ENCODE data around the gene SORCS2.

SORCS2 gene

DNA sequence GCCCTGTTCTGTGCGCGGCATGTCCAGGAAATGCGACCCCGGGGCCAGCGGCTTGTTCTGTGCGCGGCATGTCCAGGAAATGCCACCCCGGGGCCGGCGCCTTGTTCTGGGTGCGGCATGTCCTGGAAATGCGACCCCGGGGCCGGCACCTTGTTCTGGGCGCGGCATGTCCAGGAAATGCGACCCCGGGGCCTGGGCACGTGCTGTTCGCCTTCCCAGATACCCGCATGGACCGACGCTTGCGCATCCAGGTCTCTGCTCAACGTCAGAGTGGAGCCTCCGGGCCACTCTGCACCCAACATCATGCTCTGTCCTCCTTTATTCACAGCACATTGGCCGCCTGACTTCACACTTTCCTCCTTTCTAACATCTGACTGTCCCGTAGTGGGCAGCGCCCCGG, 318.2 kb downstream of the SORCS2 start:
- POLR2A ChIA-PET, result no interaction called here
- TF ChIP-seq, protein P1, sequence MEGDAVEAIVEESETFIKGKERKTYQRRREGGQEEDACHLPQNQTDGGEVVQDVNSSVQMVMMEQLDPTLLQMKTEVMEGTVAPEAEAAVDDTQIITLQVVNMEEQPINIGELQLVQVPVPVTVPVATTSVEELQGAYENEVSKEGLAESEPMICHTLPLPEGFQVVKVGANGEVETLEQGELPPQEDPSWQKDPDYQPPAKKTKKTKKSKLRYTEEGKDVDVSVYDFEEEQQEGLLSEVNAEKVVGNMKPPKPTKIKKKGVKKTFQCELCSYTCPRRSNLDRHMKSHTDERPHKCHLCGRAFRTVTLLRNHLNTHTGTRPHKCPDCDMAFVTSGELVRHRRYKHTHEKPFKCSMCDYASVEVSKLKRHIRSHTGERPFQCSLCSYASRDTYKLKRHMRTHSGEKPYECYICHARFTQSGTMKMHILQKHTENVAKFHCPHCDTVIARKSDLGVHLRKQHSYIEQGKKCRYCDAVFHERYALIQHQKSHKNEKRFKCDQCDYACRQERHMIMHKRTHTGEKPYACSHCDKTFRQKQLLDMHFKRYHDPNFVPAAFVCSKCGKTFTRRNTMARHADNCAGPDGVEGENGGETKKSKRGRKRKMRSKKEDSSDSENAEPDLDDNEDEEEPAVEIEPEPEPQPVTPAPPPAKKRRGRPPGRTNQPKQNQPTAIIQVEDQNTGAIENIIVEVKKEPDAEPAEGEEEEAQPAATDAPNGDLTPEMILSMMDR (IDR thresholded peaks at IDR 0.05; ENCODE audit: control extremely low read depth, extremely low read depth, low read depth, missing control alignments), result no peak
- no peak for DNase-seq (ENCODE audit: extremely low spot score)
- CTCF ChIA-PET, result no interaction called here

DNA sequence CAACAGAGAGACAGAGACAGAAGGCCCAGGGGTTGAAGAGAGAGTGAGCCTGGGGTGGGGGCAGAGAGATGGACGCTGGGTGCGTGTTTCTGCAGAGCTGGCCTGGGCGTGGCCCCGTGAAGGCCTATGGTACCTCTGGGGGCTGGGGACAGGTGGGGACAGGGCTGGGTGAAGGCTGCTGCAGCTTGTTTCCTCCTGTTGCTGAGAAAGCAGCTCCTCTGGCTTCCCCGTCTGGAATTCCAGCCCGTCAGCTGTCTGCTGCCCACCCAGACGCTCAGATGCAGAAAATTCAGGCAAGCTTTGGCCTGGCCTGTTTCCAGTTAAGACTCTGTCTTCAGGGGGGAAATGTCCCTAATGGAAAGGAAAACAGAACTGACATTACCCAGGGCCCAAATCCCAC, 319.2 kb downstream of the SORCS2 start:
- TF ChIP-seq, protein P1 (IDR thresholded peaks at IDR 0.05; ENCODE audit: control extremely low read depth, extremely low read depth, low read depth, missing control alignments), result no peak

DNA sequence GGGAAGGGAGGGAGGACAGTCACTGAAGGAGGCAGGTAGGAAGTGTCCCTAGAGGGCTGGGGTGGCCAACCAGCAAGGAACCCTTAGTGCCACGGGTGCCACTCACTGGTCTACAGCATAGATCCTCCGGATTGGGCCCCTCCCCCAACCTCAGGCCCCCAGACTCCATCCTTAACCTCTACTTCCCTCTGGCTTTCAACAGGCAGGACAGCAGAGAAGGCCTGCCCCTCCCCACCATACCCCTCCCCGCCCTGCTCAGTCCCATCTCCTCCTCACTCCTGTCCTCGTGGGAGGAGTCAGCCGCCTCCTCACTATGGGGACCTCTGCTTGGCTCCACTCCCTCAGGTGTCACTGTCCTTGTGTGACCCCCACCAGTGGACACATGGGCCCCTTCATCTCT, 320.1 kb downstream of the SORCS2 start:
- no peak for DNase-seq (ENCODE audit: extremely low spot score)
- CTCF ChIA-PET, result no interaction called here
- POLR2A ChIA-PET, result no interaction called here
- TF ChIP-seq, protein P1 (IDR thresholded peaks at IDR 0.05; ENCODE audit: control extremely low read depth, extremely low read depth, low read depth, missing control alignments), result no peak

More for the DNA sequence above, 319.2 kb downstream of the SORCS2 start:
- ChIA-PET CTCF (no interaction called here), POLR2A (no interaction called here)
- DNase-seq (ENCODE audit: extremely low spot score), result no peak

DNA sequence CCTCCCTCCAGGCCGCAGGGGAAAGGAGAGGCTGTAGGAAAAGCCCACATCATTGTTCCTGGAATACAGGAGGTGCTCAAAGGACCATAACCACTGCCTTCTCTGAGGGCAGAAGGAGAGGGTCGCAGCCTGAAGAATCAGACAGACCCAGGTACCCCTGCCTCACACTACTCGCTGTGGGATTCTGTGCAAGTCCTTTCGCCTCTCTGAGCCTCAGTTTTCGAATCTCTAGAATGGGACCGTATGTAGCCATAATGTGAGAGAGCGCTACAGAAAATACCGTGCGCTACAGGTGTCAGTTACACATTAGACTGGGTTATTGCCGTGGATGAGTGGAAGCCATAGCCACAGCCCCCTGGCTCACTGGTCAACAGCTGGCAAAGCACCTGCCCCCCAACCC, 320.6 kb downstream of the SORCS2 start:
- POLR2A ChIA-PET, result no interaction called here
- TF ChIP-seq, protein P1 (IDR thresholded peaks at IDR 0.05; ENCODE audit: control extremely low read depth, extremely low read depth, low read depth, missing control alignments), result no peak
- CTCF ChIA-PET, result no interaction called here
- DNase-seq (ENCODE audit: extremely low spot score), result no peak

DNA sequence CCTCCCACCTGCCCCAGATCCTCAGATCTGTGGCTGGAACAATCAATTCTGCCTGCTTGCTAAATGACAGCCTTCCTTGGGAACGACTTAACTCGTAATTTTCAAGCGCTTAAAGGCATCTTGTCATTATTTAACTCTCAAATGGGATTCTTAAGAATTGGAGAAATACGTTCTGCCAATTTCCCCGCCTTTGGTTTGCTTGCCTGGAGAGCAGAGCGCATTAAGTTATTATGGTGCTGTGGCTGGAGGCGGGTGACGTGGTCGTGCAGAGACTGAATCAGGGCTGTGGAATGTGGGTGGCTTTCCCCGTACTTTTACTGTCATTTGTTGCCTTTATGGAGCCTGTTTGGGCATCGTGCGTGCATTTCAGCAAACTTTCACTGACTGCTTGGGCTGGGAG, 321.3 kb downstream of the SORCS2 start:
- CTCF ChIA-PET, result no interaction called here
- POLR2A ChIA-PET, result no interaction called here
- DNase-seq (ENCODE audit: extremely low spot score), result no peak
- TF ChIP-seq, protein P1 (IDR thresholded peaks at IDR 0.05; ENCODE audit: control extremely low read depth, extremely low read depth, low read depth, missing control alignments), result no peak

DNA sequence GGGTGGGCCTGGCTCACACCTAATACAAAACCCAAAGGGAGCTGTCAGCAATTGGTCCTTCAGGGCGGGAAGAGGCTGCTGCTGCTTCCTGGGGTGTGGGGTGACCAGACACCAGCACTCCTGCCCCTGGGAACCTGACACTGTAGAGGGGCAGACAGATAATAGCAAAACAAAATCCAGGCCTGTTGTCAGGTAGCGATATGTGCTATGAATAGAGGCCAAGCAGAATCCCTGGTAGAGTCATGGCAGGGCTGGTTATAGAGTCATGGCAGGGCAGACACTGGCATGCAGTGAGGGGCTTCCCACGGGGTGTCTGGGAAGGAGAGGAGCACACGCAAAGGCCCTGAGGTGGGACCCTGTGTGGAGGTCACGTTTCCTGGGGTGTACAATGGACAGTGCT, 321.9 kb downstream of the SORCS2 start:
- TF ChIP-seq, protein P1 (IDR thresholded peaks at IDR 0.05; ENCODE audit: control extremely low read depth, extremely low read depth, low read depth, missing control alignments), result no peak
- no peak for DNase-seq (ENCODE audit: extremely low spot score)
- ChIA-PET CTCF (no interaction called here), POLR2A (no interaction called here)

DNA sequence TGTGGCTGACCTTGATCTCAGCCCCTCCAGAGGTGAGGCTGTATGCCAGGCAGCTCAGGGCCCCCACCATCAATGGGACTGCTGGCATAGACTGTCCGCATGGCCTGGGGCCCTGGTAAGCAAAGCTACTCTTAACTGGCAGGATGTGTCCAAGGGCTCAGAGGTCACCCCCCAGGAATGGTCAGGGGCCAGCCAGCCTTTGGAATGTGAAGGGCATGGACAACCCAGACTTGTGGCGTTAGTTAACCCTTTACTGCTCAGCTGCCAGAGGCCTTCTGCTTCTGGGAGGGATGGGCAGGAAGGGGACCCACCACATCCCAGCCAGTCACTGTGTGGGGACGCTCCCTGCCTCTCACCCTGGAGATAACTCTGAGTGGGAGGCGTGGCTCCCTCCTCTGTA, 322.5 kb downstream of the SORCS2 start:
- DNase-seq (ENCODE audit: extremely low spot score), result no peak
- CTCF ChIA-PET, result no interaction called here
- TF ChIP-seq, protein P1 (IDR thresholded peaks at IDR 0.05; ENCODE audit: control extremely low read depth, extremely low read depth, low read depth, missing control alignments), result no peak
- POLR2A ChIA-PET, result no interaction called here

All from GM10248 (cell line).